Right renal pelvis (tissue), 4 donors: Measurements from ENCODE around the gene FNDC3B. TPM values are rescaled to one million over a fixed set of nuclear protein-coding genes. Genes with fewer than 3 reads are reported as not detected.

Source experiments
- DNase-seq, 4 donors: peaks; one replicate each; pipeline ENCODE4 v3.0.0-alpha.2; 2013; ENCODE audit warnings: low read depth in 4 of 4, low spot score in 3 of 4, missing footprints in 1 of 4
- polyA plus RNA-seq, 4 donors: library from polyadenylated mRNA; unstranded; fragments of 120-200 nt; gene quantifications; one replicate each; pipeline ENCODE4 v1.2.1, GENCODE V29; 2013; ENCODE audit not compliant: insufficient read length in 4 of 4

FNDC3B gene
- polyA plus RNA-seq, 4 donors = 58.5 to 72.9 (median 68.9) TPM

GRCh38 chr3:172051957-172052354, 12.6 kb downstream of the FNDC3B start:
- no peak for DNase-seq

GRCh38 chr3:172052405-172052804, 13.0 kb downstream of the FNDC3B start:
- no peak for DNase-seq

GRCh38 chr3:172054115-172054764, 14.9 kb downstream of the FNDC3B start:
- no peak for DNase-seq

- DNase-seq = no peak
These were observed 17.0 kb downstream of the FNDC3B start for GRCh38 chr3:172056416-172056815.

DNA sequence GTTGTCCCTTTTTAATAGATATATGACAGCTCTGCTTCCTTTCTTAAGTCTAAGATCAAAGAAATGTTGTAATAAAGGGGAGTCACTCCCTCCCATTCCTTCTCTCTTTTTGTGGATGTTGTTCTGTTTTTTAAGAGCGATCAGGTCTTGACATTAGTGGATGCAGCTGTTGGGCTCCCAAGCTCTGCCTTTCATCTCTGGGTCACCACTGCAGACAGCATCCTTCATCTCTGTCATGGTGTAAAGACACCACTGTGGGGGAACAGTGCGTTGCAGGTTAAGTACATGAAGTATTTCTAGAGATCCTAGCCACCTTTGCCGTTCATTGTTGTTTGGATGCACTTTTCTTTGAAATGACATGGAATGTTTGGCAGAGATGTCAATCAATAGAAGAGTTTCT, 17.7 kb downstream of the FNDC3B start:
- no peak for DNase-seq

DNA sequence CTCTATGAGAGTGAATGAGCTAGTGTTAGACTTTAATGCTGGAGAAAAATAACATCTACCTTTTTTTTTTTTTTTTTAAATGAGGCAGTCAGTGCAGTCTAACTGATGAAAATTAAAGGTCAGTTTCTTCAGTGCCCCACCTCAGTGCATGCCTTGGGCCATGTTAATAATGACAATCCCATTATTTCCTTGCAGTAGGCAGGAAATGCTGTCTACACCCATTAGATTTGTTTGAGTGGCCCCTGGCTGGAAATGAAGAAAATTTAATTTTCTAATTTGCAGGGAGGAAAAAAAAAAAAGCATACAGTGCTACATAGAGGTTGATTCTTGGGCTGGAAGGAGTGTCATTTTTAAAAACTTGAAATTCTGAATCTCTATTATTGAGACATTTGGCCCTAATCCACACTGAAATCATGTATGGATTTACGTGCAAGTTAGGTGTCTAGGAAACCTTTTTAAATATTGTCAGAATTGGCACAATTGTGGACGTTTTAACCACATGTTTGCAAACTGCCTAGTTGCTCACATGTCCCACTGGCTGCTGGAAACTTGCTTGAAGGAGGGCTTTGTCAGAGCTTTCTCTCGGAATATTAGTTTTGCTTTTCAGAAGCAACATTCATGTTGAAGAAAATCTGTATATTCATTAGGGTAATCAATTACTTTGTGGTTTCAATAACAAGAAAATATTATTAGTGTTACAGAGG, 18.4 kb downstream of the FNDC3B start:
- DNase-seq = no peak

DNA sequence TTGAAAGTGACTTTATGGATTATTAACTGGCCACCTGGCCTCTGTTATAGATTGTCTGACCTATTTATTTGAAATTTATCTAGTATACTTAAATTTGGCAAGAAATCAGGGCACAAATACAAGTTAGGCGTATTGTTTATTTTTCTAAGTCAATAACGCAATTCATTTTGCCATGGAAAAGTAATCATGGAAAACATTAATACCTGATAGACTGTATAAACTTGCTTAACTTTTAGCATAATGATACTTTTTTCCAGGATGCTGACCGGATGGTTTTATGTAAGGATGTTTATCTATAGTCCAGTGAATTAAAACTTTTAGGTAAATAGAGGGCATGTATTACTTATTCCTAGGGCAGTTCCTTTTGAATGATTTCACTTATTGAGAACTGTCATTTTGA, 20.2 kb downstream of the FNDC3B start:
- no peak for DNase-seq

DNA sequence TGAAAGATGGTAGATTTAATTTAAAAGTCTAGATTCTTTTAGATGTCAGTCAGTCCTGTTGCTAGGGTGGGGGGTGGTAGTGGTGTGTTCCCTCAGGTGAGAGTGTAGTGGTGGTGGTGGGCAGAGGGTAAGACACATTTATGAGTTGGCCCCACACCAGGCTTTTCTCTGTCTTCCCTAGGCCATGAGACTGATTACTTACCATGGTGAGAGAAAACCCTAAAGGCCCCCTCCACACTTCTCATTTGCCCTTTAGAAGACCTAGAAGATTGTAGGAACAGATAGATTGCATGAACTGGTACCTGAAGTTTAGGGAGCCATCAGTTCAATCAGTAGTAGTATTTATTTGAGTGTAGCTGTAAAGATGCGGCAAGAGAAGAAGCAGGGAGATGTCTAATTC, 20.9 kb downstream of the FNDC3B start:
- DNase-seq = no peak

DNA sequence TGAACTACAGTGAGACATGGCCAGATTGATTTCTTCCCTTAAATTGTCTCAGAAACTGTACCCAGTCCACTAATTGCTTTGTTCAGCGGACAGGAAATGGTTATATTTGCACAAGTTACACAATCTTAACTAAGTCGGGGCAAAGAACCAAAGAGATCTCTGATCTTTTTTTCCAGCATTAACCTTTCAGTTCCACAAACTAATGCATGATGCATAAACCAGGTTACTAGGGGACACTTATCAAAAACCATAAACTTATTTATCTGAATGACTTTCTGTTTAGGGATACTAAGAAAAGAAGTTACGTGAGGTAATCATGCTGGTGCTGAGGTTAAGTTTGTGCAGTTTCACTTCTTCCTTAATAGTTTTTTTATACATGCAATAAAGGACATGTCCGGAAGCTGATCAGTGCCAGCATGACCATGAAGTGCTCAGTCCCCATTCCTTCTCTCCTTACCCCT, 22.4 kb downstream of the FNDC3B start:
- no peak for DNase-seq

DNA sequence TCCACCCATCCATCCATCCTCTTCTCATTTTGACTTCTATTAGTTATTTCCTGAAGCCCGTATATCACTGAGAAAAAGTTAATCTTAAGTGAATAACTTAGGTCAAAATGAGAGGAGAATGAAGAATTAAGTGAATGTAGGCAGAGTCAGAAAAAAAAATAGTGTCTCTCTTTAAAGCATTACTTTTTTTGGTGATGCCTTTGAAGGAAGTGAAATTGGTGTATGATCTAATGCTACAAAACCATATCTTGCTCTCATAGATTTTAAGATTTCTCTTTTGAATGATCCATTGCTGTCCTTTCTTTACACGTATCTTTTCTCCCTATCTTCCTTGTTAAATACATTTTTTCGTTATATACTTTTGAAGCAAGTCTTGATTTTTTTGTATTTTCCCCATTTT, 23.4 kb downstream of the FNDC3B start:
- no peak for DNase-seq

- no peak for DNase-seq
These were observed 24.4 kb downstream of the FNDC3B start for GRCh38 chr3:172063456-172064432.

GRCh38 chr3:172065527-172065926, 26.1 kb downstream of the FNDC3B start:
- DNase-seq = no peak

- peak in 3 of 4 donors; percentile 52 to 74 (median 71) for DNase-seq
These were observed 26.8 kb downstream of the FNDC3B start for GRCh38 chr3:172065967-172066762.

DNA sequence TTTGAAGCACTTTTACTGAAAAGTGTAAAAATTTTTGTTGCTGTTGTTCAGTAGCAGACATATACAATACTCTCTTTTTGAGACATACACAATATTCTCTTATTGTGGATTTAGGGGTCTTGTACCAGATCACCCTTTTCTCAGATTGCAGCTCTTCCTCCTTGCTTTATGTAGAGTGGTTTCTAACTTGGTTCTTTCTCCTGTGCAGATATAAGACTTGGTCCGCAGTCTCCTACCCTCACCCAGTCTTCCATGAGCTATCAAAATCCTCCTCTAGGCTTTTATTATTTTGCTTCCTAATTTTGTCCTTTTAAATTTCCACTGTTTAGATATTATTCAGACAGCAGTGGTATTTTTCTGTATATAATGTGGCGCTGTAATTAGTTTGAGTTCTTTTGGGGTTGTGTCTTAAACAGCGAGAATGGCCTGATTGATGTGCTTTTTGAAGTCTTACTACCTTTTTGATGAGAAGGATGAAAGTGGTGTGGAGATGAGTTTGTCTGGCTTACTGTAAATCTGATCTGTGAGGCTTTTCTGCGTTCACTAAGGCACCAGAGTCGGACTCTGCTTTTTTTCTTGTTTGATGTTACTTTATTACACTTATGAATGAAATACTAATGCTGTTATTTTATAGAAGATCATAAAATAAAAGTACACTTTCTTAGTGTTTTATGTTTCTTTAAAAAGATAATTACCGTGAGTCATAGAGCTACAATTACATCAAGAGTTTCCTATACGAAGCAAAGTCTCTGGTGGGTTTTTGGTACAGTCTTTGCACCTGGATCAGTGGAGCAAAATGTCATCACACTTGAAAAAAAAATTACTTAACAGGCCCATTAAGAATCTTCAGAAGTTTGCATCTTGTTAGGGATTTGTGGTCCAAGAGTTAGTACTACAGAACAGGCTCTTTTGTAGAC, 27.8 kb downstream of the FNDC3B start:
- no peak for DNase-seq

GRCh38 chr3:172067837-172068440, 28.6 kb downstream of the FNDC3B start:
- DNase-seq = no peak

- DNase-seq = no peak
These were observed 29.6 kb downstream of the FNDC3B start for GRCh38 chr3:172068977-172069376.

- DNase-seq = no peak
These were observed 30.1 kb downstream of the FNDC3B start for GRCh38 chr3:172069478-172069877.

DNA sequence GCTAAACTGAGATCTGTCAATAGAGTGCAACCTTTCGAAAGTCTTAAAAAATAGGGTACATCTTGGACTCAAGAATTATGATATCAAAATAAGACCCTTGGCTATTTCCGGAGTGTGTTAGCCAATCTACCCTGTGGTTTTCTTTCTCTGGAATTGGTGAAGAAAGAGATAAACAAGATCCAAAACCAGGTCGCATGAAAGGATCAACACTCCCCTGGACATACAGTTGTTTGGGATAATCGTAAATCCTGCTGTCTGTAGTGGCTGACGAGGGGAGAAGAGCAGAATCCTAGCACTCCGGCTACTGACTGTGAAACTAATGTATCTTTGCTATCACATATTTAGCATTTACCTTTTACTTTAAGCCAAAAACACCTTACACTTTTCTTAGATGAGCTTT, 30.9 kb downstream of the FNDC3B start:
- no peak for DNase-seq

DNA sequence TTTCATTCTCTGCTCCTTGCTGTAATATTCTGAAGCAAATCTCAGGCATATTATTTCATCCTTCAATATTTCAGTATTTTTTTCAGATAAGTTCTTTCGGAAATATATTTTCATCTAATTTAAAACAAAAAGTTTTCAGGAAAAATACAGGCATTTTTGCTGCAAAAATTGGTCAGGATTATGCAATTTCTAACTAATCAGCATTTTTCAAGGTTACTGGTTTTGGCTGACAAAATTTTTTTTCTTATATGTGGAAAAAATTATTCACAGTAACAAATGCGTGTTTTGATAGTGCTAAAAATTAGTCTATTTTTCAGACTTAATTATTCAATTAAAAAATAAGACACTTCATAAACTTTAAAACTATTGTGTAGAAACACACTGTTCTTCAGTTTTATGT, 31.4 kb downstream of the FNDC3B start:
- DNase-seq = no peak
